ENCODE data around the gene KSR1. TPM values are rescaled to one million over a fixed set of nuclear protein-coding genes. Genes with fewer than 3 reads are reported as not detected.

Gene KSR1
- total RNA-seq, 1 donor from 2014 or later = 60.6 TPM

GRCh38 chr17:27562777-27563455 lies 106.7 kb downstream of the KSR1 start:
- Mint-ChIP-seq H3K27me3 (ENCODE audit: low read depth) (no peaks in the 10 kb centered on the region), H3K27ac (ENCODE audit: unreplicated experiment) (no peak overlapping the region), H3K36me3 (ENCODE audit: low read depth) (peaks cover 11% of the 10 kb centered on the region), H3K9me3 (ENCODE audit: low read depth) (no peaks in the 10 kb centered on the region), H3K4me1 (ENCODE audit: low read depth) (peaks cover 57% of the 10 kb centered on the region), H3K4me3 (ENCODE audit: unreplicated experiment) (no peak overlapping the region)
- DNase-seq (ENCODE audit: low spot score) = no peak
- no peak for TF ChIP-seq CTCF (IDR thresholded peaks at IDR 0.05)

- Mint-ChIP-seq H3K4me1 (ENCODE audit: low read depth) (peaks cover 52% of the 10 kb centered on the region), H3K27me3 (ENCODE audit: low read depth) (no peaks in the 10 kb centered on the region), H3K9me3 (ENCODE audit: low read depth) (no peaks in the 10 kb centered on the region), H3K27ac (ENCODE audit: unreplicated experiment) (no peak overlapping the region), H3K4me3 (ENCODE audit: unreplicated experiment) (no peak overlapping the region), H3K36me3 (ENCODE audit: low read depth) (peaks cover 6% of the 10 kb centered on the region)
- no peak for DNase-seq (ENCODE audit: low spot score)
- TF ChIP-seq CTCF (IDR thresholded peaks at IDR 0.05) = no peak
Observed at GRCh38 chr17:27563532-27563931, 107.3 kb downstream of the KSR1 start.

- TF ChIP-seq CTCF (IDR thresholded peaks at IDR 0.05) = no peak
- H3K9me3 Mint-ChIP-seq (ENCODE audit: low read depth) = no peaks in the 10 kb centered on the region
- no peak for DNase-seq (ENCODE audit: low spot score)
- no peak overlapping the region for H3K4me3 Mint-ChIP-seq (ENCODE audit: unreplicated experiment)
- no peaks in the 10 kb centered on the region for H3K27me3 Mint-ChIP-seq (ENCODE audit: low read depth)
- no peak overlapping the region for H3K27ac Mint-ChIP-seq (ENCODE audit: unreplicated experiment)
- H3K4me1 Mint-ChIP-seq (ENCODE audit: low read depth) = peaks cover 51% of the 10 kb centered on the region
- H3K36me3 Mint-ChIP-seq (ENCODE audit: low read depth) = peaks cover 5% of the 10 kb centered on the region
Observed at GRCh38 chr17:27564463-27564862, 108.2 kb downstream of the KSR1 start.

GRCh38 chr17:27565874-27566670 lies 109.8 kb downstream of the KSR1 start:
- Mint-ChIP-seq H3K27ac (ENCODE audit: unreplicated experiment) (no peak overlapping the region), H3K4me3 (ENCODE audit: unreplicated experiment) (no peak overlapping the region), H3K9me3 (ENCODE audit: low read depth) (no peaks in the 10 kb centered on the region), H3K27me3 (ENCODE audit: low read depth) (no peaks in the 10 kb centered on the region), H3K36me3 (ENCODE audit: low read depth) (peaks cover 4% of the 10 kb centered on the region), H3K4me1 (ENCODE audit: low read depth) (peaks cover 51% of the 10 kb centered on the region)
- no peak for TF ChIP-seq CTCF (IDR thresholded peaks at IDR 0.05)
- DNase-seq (ENCODE audit: low spot score) = no peak

GRCh38 chr17:27566671-27567562 lies 110.7 kb downstream of the KSR1 start:
- TF ChIP-seq CTCF (IDR thresholded peaks at IDR 0.05) = no peak
- peaks cover 5% of the 10 kb centered on the region for H3K36me3 Mint-ChIP-seq (ENCODE audit: low read depth)
- H3K9me3 Mint-ChIP-seq (ENCODE audit: low read depth) = no peaks in the 10 kb centered on the region
- H3K4me3 Mint-ChIP-seq (ENCODE audit: unreplicated experiment) = no peak overlapping the region
- DNase-seq (ENCODE audit: low spot score) = no peak
- H3K27ac Mint-ChIP-seq (ENCODE audit: unreplicated experiment) = no peak overlapping the region
- H3K27me3 Mint-ChIP-seq (ENCODE audit: low read depth) = no peaks in the 10 kb centered on the region
- peaks cover 53% of the 10 kb centered on the region for H3K4me1 Mint-ChIP-seq (ENCODE audit: low read depth)
